PFSK-1 (cell line): ENCODE data around the gene ELMO3.

ENCODE experiments used
- FOXP2 ChIP-seq: optimal IDR thresholded peaks from 2 replicates; pipeline ENCODE3; 2011; ENCODE audit warnings: borderline replicate concordance, control low read depth, inconsistent platforms; ENCODE audit not compliant: insufficient read depth; ENCODE audit errors: extremely low read length, extremely low read depth
- POLR2AphosphoS5 ChIP-seq: IDR thresholded peaks from 2 replicates; pipeline ENCODE4 v1.6.1; 2012; ENCODE audit warnings: low read depth, mild to moderate bottlenecking, control low read depth, low read length, moderate library complexity
- REST ChIP-seq, 2 experiments: IDR thresholded peaks; 2 replicates each; pipeline versions ENCODE4 v1.6.1 to v1.8.0; 2011 to 2012; ENCODE audit warnings: low read depth in 2 of 2, low read length in 2 of 2, control low read depth in 1 of 2, inconsistent platforms in 1 of 2, mild to moderate bottlenecking in 1 of 2, moderate library complexity in 1 of 2; ENCODE audit not compliant: insufficient read depth in 1 of 2
- SIN3A ChIP-seq: IDR thresholded peaks from 2 replicates; pipeline ENCODE4 v1.6.1; 2012; ENCODE audit warnings: mild to moderate bottlenecking, low read length, moderate library complexity, borderline replicate concordance; ENCODE audit not compliant: insufficient read depth
- TAF1 ChIP-seq: IDR thresholded peaks from 2 replicates; pipeline ENCODE4 v1.6.1; 2012; ENCODE audit warnings: low read length, control low read depth, borderline replicate concordance; ENCODE audit not compliant: insufficient read depth

The ELMO3 gene

GRCh38 chr16:67246081-67246755, 47.3 kb downstream of the ELMO3 start:
- TF ChIP-seq FOXP2 (no peak), SIN3A (peak; percentile 89; the same call in 1 of the 2 replicates), TAF1 (0 out of 2 replicates have a peak, but pooled peaks have one; percentile 22), REST (IDR thresholded peaks at IDR 0.05; ENCODE audit: insufficient read depth in 1 of 2, low read depth in 2 of 2, low read length in 2 of 2) (0 out of 4 replicates have a peak, but pooled peaks of 1 of the 2 experiments have one; percentile 40), POLR2AphosphoS5 (peak; percentile 73)

GRCh38 chr16:67246756-67247191, 47.8 kb downstream of the ELMO3 start:
- TF ChIP-seq POLR2AphosphoS5 (no peak), REST (IDR thresholded peaks at IDR 0.05; ENCODE audit: insufficient read depth in 1 of 2, low read depth in 2 of 2, low read length in 2 of 2) (no peak), SIN3A (no peak), TAF1 (peak; percentile 3; the same call in 1 of the 2 replicates), FOXP2 (no peak)

GRCh38 chr16:67247192-67248072, 48.5 kb downstream of the ELMO3 start, which contains the start of gene FHOD1:
FHOD1 (minus strand) TSS chr16:67247481; CDS start chr16:67247410, 71 bp downstream.
- no peak for TF ChIP-seq SIN3A
- TF ChIP-seq FOXP2, result peak; percentile 25
- TF ChIP-seq POLR2AphosphoS5, result peak; percentile 75
- 0 out of 2 replicates have a peak, but pooled peaks have one; percentile 35 for TF ChIP-seq TAF1
- TF ChIP-seq REST (IDR thresholded peaks at IDR 0.05; ENCODE audit: insufficient read depth in 1 of 2, low read depth in 2 of 2, low read length in 2 of 2), result no peak

GRCh38 chr16:67248073-67248400, 49.1 kb downstream of the ELMO3 start:
- no peak for TF ChIP-seq POLR2AphosphoS5
- TF ChIP-seq REST (IDR thresholded peaks at IDR 0.05; ENCODE audit: insufficient read depth in 1 of 2, low read depth in 2 of 2, low read length in 2 of 2), result no peak
- no peak for TF ChIP-seq FOXP2
- no peak for TF ChIP-seq SIN3A
- no peak for TF ChIP-seq TAF1
